Suprapubic skin (tissue), 4 donors: ENCODE data around the gene BAZ2B. TPM values are rescaled to one million over a fixed set of nuclear protein-coding genes. Genes with fewer than 3 reads are reported as not detected.
"Not testable (repeated sequence)": the region's sequence is repeated elsewhere in the genome, so short reads cannot be mapped to it uniquely, and the experiment has no call there.

Experiments used
- DNase-seq, 2 donors: peaks; one replicate each; pipeline ENCODE4 v3.0.0-alpha.2; 2019; ENCODE audit warnings: low spot score in 2 of 2
- H3K27ac ChIP-seq: fragments of 200-600 bp; sonication (generic); one replicate; pipeline ENCODE4 v1.5.1; 2019
- H3K27me3 ChIP-seq: fragments of 200-600 bp; sonication (generic); one replicate; pipeline ENCODE4 v1.5.1; 2019
- H3K36me3 ChIP-seq: fragments of 200-600 bp; sonication (generic); one replicate; pipeline ENCODE4 v1.5.1; 2019
- H3K4me1 ChIP-seq: fragments of 200-600 bp; sonication (generic); one replicate; pipeline ENCODE4 v1.5.1; 2019
- H3K4me3 ChIP-seq: fragments of 200-600 bp; sonication (generic); one replicate; pipeline ENCODE4 v1.5.1; 2019; ENCODE audit warnings: mild to moderate bottlenecking
- H3K9me3 ChIP-seq: fragments of 200-600 bp; sonication (generic); one replicate; pipeline ENCODE4 v1.5.1; 2019
- EP300 ChIP-seq: sonication (generic); formaldehyde crosslinking; IDR thresholded peaks from one replicate; pipeline ENCODE4 v1.6.1; 2017; ENCODE audit warnings: antibody characterized with exemption
- POLR2A ChIP-seq, 2 donors: fragments of 450-650 bp; IDR thresholded peaks; one replicate each; pipeline ENCODE4 v1.6.1; 2017; ENCODE audit warnings: antibody characterized with exemption in 2 of 2, mild to moderate bottlenecking in 2 of 2, moderate library complexity in 2 of 2
- POLR2AphosphoS5 ChIP-seq, 3 donors: sonication (generic); formaldehyde crosslinking; IDR thresholded peaks; one replicate each; pipeline ENCODE4 v1.6.1; 2017; ENCODE audit warnings: antibody characterized with exemption in 3 of 3
- WGBS: methylation state at CpG from one replicate; pipeline ENCODE4 v1.1.5; 2018; 5-methylcytosine and 5-hydroxymethylcytosine counted together
- total RNA-seq, 4 donors: library from RNA; depleted of rRNA; stranded (reverse); fragments of >200 nt; gene quantifications; one replicate each; pipeline ENCODE4 v1.1.0, GENCODE V29; 2016
- TF ChIP-seq, protein P1 (sequence below), 2 donors: fragments of 200-600 bp in 1 of 2; fragments of 450-650 bp in 1 of 2; sonication (generic) in 1 of 2; IDR thresholded peaks; one replicate each; pipeline ENCODE4 v1.5.1; 2016 to 2019; ENCODE audit warnings: antibody characterized with exemption in 2 of 2, mild to moderate bottlenecking in 1 of 2, moderate library complexity in 1 of 2

Gene BAZ2B
- total RNA-seq, 4 donors from 2014 or later: 61.7 to 185 (median 80.8) TPM

GRCh38 chr2:159371506-159371905 lies 244.8 kb downstream of the BAZ2B start:
- Histone ChIP-seq H3K36me3 (peaks cover 75% of the 10 kb centered on the region), H3K27me3 (no peaks in the 10 kb centered on the region), H3K4me3 (no peak overlapping the region), H3K9me3 (no peaks in the 10 kb centered on the region), H3K4me1 (peaks cover 4% of the 10 kb centered on the region), H3K27ac (no peak overlapping the region)
- no peak for DNase-seq
- WGBS: 71% methylated on average over 2 of the region's 2 CpGs
- TF ChIP-seq POLR2A (IDR thresholded peaks at IDR 0.05) (no peak), POLR2AphosphoS5 (IDR thresholded peaks at IDR 0.05) (no peak), EP300 (no peak)
- TF ChIP-seq, protein P1, sequence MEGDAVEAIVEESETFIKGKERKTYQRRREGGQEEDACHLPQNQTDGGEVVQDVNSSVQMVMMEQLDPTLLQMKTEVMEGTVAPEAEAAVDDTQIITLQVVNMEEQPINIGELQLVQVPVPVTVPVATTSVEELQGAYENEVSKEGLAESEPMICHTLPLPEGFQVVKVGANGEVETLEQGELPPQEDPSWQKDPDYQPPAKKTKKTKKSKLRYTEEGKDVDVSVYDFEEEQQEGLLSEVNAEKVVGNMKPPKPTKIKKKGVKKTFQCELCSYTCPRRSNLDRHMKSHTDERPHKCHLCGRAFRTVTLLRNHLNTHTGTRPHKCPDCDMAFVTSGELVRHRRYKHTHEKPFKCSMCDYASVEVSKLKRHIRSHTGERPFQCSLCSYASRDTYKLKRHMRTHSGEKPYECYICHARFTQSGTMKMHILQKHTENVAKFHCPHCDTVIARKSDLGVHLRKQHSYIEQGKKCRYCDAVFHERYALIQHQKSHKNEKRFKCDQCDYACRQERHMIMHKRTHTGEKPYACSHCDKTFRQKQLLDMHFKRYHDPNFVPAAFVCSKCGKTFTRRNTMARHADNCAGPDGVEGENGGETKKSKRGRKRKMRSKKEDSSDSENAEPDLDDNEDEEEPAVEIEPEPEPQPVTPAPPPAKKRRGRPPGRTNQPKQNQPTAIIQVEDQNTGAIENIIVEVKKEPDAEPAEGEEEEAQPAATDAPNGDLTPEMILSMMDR (IDR thresholded peaks at IDR 0.05): no peak

- no peak overlapping the region for H3K4me3 ChIP-seq
- H3K27me3 ChIP-seq: no peaks in the 10 kb centered on the region
- no peak overlapping the region for H3K27ac ChIP-seq
- H3K36me3 ChIP-seq: peaks cover 89% of the 10 kb centered on the region
- H3K9me3 ChIP-seq: no peaks in the 10 kb centered on the region
- no peak for DNase-seq
- WGBS: 98% methylated on average over 3 of the region's 3 CpGs
- no peak for TF ChIP-seq POLR2A (IDR thresholded peaks at IDR 0.05)
- TF ChIP-seq EP300: no peak
- no peak for TF ChIP-seq POLR2AphosphoS5 (IDR thresholded peaks at IDR 0.05)
- TF ChIP-seq, protein P1 (IDR thresholded peaks at IDR 0.05): no peak
- H3K4me1 ChIP-seq: no peaks in the 10 kb centered on the region
Measured at GRCh38 chr2:159366538-159366937, 249.8 kb downstream of the BAZ2B start.

- H3K4me1 ChIP-seq: no peaks in the 10 kb centered on the region
- H3K36me3 ChIP-seq: peaks cover 56% of the 10 kb centered on the region
- no peak for TF ChIP-seq EP300
- no peak for TF ChIP-seq POLR2A (IDR thresholded peaks at IDR 0.05)
- TF ChIP-seq, protein P1 (IDR thresholded peaks at IDR 0.05): no peak
- no peak for TF ChIP-seq POLR2AphosphoS5 (IDR thresholded peaks at IDR 0.05)
- H3K9me3 ChIP-seq: no peaks in the 10 kb centered on the region
- no peak overlapping the region for H3K4me3 ChIP-seq
- no peak for DNase-seq
- no peaks in the 10 kb centered on the region for H3K27me3 ChIP-seq
- H3K27ac ChIP-seq: no peak overlapping the region
- 82% methylated on average over 2 of the region's 2 CpGs for WGBS
Measured at GRCh38 chr2:159362816-159363251, 253.5 kb downstream of the BAZ2B start.

DNA sequence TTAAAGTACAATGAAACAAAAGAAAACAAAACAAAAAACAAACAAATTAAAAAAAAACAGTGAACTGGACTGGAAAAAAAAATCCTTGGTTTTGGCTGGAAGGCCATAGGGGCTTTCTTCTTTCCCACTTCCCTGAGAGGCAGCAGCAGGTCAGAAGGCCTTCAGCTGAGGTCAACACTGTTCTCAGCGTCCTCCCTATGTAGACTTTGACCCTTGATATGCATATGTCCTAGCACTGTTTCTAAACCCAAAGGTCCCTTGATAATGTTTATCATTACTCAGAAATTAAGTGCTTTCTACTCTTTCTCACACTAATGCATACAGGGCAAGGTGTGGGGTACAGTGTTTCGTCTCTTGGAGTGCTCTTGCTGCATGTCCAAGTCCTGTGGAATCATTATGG lies 254.3 kb downstream of the BAZ2B start:
- Histone ChIP-seq H3K27me3 (no peaks in the 10 kb centered on the region), H3K36me3 (peaks cover 50% of the 10 kb centered on the region), H3K4me3 (no peak overlapping the region), H3K4me1 (no peaks in the 10 kb centered on the region), H3K27ac (no peak overlapping the region), H3K9me3 (no peaks in the 10 kb centered on the region)
- DNase-seq: no peak
- WGBS: 91% methylated on average over 2 of the region's 2 CpGs
- TF ChIP-seq POLR2AphosphoS5 (IDR thresholded peaks at IDR 0.05): no peak
- TF ChIP-seq, protein P1 (IDR thresholded peaks at IDR 0.05): no peak
- TF ChIP-seq EP300: no peak
- no peak for TF ChIP-seq POLR2A (IDR thresholded peaks at IDR 0.05)

GRCh38 chr2:159361603-159362002 lies 254.7 kb downstream of the BAZ2B start:
- H3K36me3 ChIP-seq: peaks cover 45% of the 10 kb centered on the region
- H3K27ac ChIP-seq, H3K4me3 ChIP-seq, H3K9me3 ChIP-seq, H3K4me1 ChIP-seq, DNase-seq, H3K27me3 ChIP-seq: not testable (repeated sequence)
- 99% methylated on average over 3 of the region's 3 CpGs for WGBS

GRCh38 chr2:159356053-159356554 lies 260.2 kb downstream of the BAZ2B start:
- Histone ChIP-seq H3K36me3 (peaks cover 13% of the 10 kb centered on the region), H3K4me1 (no peaks in the 10 kb centered on the region), H3K9me3 (no peaks in the 10 kb centered on the region), H3K27me3 (no peaks in the 10 kb centered on the region), H3K27ac (no peak overlapping the region), H3K4me3 (no peak overlapping the region)
- no peak for TF ChIP-seq POLR2AphosphoS5 (IDR thresholded peaks at IDR 0.05)
- TF ChIP-seq, protein P1 (IDR thresholded peaks at IDR 0.05): no peak
- 93% methylated on average over 8 of the region's 8 CpGs for WGBS
- no peak for DNase-seq
